Cardiac ventricle fibroblast (primary cell): ENCODE data around the gene ATP6V1E1. TPM values are rescaled to one million over a fixed set of nuclear protein-coding genes. Genes with fewer than 3 reads are reported as not detected.

ENCODE experiments used
- total RNA-seq: library from RNA; depleted of rRNA; stranded (reverse); fragments of >200 nt; gene quantifications from 2 replicates; pipeline ENCODE4 v1.2.3, GENCODE V29; 2015

The ATP6V1E1 gene
- 85.6 and 90.1 TPM in 2 replicates for total RNA-seq

DNA sequence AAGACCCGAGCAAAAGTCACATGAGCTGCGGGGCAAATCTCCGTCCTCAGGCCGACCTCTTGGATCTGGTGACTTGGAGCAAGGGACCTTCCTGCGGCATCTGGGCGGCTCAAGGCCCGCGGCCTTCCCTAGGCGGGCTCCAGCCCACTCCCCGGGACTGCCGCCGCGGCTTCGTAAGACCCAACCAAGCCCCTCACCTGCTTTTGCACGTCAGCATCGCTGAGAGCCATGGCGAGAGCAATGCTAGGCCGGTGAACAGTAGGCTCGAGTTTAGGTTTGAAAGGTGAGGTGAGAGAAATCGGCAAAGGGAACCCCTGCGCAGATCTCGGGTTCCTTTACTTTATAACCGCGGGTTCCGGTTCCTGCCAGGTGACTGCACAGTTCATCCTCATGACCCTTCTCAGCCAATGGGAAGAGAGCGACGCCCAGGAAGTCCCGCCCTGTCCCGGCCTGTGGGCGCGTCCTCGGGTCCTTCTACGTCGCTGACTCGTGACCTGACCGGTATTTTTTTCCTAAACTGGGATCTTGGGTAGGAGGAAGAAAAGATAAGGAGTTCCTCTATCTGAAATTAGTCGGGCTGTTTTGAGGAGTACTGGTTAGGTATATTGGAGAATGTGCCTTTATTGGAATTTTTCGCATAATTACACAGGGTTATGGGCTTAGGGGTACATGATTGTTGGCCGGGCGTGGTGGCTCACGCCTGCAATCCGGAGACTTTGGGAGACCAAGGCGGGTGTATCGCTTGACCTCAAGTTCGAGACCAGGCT lies at the start of gene ATP6V1E1:
Gene ATP6V1E1 (minus strand): TSS at position 344 of the 767 bp plus-strand sequence. CDS start 114 bp downstream, at position 230.

DNA sequence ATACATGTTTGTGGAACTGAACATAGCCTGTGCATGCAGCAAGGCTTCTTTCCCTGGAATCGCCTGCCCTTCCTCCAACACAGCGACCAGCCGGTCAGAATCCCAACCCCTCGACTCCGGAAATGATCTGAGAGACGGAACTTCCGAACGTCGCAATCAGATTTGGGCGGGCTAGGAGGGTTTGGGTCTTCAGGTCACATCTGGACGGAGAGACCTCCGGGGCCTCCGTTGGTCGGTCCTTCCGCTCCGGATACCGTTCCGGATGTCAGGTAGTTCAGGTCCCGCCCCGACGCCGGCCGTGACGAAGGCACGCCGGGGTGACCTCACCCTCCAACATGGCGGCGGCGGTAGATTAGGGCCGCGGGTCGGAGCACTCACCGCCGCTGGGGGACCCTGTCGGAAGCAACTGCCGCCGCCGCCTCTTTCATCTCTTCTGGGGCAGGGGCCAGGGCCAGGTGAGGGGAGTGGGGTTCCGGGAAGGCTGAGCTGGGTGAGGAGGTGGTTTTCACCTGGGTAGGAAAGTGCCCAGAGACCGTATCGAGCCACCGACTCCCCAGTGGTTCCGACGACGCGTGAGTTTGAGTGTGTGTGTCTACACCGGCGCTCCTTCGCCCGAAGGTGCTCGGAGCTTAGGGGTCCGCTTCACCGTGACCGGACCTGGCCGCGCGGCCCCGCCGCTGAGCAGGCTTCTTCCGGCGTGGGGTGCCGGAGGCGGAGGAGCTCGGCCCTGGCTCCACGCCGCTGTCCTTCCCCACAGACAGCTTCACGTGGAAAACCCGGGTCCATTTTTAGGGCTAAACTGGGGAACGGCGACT lies 10.1 kb upstream of the ATP6V1E1 start, which contains the start of gene BCL2L13:
Gene BCL2L13 (plus strand): TSS at position 326 of the 815 bp plus-strand sequence. CDS start 16,955 bp downstream, outside the sequence.

DNA sequence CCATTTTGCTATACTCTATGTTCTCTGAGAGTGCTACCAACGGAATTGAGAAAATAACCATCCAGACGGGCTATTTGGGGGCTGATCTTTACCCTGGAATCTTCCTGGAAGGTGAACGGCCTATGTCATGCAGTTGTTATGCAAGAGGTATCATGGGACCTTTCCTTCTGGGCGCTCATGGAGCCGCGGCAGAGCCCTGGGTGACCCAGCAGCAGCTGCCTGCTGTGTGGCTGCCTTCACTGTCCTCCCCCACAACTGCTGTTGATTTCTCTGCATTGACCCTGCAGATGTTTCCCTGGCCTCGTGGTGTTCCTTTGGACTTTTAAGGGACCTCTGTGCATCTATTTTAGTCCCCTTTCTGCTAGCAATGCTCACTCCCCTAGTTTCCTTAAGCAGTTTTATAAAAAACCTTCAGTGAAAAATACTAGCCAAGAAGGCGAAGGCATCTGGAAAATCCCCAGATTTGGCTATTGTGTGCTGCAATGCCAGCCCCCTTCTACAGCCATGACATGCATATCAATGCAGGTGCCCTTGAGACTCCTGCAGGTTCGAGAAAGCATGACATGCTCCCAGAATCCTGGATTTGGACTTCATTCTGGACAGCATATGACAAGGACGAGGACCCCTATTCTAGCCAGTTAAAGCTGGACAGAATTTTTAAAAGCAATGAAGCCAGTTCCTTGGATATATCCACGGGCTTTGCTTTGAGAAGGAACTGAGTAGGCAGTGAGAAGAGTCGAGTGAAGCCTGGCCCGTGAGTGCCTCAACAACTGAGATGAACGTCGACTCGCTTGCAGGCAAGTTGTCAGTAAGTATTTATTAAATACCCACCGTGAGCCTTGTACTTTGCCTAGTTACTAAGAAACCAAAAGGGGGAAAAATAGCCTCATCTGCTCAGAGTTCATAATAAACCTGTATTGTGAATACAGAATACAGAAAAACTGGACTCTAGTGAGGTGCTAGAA lies 65.4 kb downstream of the ATP6V1E1 start, which contains the start of gene SLC25A18:
Gene SLC25A18 (plus strand): TSS at position 593 of the 965 bp plus-strand sequence. CDS start 16,447 bp downstream, outside the sequence.

Other genes with a start within 250 kb of the ATP6V1E1 start
- gene SLC25A18, start 65.3 kb downstream of the ATP6V1E1 start, total RNA-seq: 0.12 TPM in 1 of 2 replicates, not detected in the other
- 41.3 and 42.2 TPM in 2 replicates for gene BCL2L13, start 10.0 kb upstream of the ATP6V1E1 start, total RNA-seq
- gene BID, start 145.7 kb upstream of the ATP6V1E1 start, total RNA-seq: 22.7 and 29.0 TPM in 2 replicates